GM21526 (cell line): ENCODE results near the gene C1orf21.

Source experiments
- ATAC-seq: cut with Tn5 transposase; IDR thresholded peaks from one replicate; pipeline ENCODE4 v1.9.1; 2021; ENCODE audit warnings: moderate library complexity; ENCODE audit not compliant: unreplicated experiment, low FRiP score

The C1orf21 gene

DNA sequence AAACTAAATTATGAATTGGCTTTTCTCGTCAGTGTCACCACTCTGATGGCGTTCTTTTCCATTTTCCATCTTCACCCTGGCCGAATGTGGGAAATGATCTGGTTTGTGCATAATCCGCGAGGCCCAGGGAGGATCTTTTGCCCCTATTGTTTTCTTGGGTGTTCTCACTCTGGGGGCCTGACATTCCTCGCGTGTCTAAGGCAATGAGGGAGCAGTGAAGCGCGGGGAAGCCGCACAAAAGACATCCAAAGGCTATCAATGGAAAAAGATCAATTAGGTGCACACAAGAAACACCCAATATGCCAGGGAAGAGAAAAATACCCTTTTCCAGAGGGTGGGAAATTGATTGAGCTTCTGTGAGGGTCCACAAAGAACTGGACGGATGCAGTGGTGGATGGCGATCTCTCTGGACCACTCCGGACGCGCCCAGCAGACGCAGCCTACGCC lies 941 bp upstream of the C1orf21 start:
- ATAC-seq, result no peak

DNA sequence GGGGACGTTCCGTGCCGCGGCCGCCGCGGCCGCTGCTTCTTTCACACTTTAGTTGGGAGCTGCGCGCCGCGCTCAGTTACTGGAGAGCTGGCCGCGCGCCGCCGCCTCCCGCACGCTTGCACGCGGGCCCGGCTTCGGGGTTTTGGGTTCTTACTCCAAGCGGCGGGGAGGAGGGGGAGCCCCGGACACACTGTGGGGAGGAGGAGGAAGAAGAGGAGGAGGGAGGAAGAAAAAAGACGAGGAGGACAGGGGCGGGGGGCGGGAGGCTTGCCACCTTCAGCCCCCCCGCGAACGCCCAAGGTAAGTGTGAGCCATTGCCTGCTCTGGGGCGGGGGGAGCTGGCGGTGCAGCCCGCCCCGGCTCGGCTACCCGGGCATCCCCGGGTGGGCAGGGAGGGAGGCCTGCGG lies 243 bp downstream of the C1orf21 start:
- no peak for ATAC-seq

DNA sequence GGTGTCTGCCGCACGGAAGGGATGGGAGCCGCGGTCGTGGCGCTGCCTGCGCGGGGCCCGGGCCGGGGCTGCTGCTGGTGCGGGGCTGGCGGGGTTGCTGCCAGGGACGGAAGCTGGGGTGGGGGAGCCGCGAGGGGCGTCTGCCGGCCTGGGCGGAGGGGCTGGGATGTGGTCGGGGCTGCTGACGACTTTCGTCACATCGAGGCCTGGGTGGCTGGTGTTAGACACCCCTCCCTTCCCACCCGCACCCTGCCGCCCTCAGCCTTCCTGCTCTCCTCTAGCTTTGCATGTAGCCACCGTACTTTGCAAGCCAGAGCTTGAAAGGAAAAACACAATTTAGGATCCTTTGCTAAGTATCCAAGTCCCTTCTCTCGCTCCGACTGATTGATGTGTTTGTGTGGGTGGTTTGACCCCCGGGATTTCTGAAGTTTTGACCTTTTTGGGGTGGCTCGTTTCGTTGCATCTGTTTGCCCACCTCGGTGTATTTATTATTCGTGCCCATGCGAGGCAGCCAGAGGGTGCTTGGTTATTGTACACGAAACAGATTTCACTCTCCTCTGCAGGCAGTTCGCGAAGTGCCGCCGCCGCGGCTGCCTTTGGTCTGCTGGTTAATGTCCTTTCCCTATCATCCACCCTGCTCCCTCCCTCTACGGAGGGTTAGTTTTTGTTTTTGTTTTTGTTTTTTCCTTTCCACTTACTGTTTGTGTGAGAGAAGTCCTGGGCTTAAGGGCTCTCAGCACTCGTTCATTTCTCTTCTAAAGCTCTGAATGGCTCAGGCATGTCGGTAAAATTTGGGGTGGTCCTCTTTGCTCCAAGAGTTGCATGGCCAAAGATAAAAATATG lies 868 bp downstream of the C1orf21 start:
- ATAC-seq, result peak; percentile 23

DNA sequence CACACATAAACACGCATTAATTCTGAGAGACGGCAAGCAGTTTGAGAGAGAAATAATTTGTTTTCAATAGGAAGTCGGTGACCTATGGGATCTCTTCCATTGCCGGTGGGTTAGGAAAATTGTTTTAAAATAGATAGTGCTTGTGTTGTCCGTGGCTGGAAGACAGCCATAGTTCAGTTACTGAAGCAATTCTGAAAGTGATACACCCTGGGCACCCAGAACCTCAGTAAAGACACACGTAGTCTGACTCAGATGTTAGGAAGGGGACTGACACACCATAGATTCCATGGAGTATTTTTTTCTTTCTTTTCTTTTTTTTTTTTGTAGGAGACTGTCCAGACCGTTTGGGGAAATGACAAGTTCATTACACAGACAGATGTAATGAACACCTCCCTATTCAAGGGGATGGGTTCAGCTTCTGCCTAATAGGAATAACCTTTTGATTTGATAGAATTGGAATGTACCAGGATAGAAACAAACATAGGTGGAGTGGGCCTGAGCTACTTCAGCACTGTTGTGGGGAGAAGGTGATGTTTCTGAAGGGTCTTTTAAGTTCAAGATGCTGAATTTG lies 1.6 kb downstream of the C1orf21 start:
- ATAC-seq, result no peak

DNA sequence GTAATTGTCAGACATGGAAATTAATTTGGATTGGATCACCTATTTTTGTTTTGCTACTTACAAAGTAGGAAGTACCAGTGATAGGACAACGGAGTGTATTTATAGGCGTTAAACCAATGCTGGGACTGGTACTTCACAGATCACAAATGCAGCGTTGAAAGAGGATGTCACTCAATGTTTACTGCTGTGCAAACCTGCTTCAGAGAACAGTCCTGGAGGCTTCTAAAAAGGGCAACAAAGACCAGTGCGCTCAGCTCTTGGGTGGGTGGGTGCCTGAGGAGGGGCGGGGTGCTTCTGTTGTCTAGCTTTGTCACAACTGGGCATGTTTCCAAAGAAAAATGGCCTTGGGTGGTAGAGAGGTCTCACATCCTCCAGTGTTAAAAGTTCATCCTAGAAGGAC lies 2.1 kb downstream of the C1orf21 start:
- ATAC-seq, result no peak

DNA sequence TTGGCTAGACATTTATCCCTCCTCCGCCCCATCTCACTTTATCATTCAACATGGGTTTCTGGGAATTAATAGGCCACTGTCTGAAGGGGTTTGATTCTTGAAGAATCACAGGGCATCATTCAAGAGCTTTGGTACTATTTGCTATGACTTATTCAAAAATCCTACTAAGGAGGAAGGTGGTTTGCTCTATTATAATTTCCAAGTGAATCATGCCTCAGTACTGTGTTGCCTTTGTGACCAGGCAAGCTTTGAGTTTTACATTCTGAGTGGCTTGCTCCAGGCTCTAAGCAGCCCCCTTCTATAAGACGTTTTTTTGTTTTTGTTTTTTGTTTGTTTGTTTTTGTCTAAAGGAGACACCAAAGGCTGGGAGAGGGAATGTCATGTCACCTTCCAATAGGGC lies 2.6 kb downstream of the C1orf21 start:
- ATAC-seq, result no peak

DNA sequence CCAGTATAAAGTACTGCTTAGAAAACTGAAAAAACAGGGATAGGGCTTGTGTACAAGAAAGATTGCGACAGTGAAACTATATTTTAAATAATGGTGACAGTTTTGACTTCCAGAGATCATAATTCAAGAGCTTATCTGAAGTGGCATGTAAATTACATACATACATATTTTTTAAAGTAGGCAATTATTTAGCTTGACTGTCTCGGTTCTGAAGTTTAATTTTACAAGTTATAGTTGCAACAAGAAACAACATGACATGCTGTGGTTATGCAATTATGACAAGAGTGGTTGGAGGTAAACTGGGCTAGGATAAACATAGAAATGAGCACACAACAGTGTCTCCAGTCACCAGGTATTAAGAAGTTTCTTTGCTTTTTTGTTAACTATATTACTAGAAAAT lies 4.1 kb downstream of the C1orf21 start:
- no peak for ATAC-seq

DNA sequence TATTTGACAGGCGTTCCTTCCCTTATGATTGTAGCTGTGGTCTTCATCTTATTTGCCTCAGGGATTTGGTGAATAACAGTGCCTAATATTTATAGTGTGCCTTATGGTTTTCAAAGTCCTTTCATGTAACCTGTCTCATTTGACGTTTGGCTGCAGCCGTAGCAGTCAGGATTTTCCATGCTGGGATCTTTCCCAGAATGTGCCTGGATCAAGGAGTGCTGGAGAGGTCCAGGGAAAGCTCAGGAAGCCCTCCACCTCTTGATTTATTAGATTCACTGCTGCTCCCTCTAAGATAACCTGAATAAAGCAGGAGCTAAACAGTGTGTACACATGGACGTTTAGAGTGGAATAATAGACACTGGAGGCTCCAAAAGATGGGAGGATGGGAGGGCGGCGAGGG lies 5.2 kb downstream of the C1orf21 start:
- ATAC-seq, result no peak

DNA sequence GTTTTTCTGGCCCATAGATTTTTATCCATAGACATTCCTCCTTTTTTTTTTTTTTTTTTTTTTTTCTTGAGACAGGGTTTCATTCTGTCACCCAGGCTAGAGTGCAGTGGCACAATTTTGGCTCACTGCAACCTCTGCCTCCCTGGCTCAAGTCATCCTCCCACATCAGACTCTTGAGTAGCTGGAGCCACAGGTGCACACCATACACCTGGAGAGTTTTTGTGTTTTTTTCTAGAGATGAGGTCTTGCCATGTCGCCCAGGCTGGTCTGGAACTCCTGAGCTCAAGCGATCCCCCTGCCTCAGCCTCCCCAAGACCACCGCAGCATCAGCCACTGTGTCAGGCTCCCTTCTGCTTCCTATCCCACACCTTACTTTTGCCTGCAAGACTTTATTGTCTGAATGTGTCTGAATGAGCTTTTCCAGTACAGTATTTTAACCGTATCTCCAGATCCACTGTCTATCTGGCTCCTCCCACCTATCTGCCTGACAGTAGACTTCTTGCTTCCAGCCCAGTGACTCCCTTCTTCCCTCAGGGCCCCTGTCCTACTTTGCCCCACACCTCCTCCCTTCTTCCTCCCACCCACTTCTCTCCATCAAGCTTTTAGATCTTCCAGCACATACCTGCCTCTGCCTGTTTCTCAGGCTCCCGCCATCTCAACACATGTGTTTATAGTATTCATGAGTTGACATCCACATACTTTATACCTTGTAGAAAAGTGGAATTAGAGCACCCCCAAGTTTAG lies 6.1 kb downstream of the C1orf21 start:
- no peak for ATAC-seq

DNA sequence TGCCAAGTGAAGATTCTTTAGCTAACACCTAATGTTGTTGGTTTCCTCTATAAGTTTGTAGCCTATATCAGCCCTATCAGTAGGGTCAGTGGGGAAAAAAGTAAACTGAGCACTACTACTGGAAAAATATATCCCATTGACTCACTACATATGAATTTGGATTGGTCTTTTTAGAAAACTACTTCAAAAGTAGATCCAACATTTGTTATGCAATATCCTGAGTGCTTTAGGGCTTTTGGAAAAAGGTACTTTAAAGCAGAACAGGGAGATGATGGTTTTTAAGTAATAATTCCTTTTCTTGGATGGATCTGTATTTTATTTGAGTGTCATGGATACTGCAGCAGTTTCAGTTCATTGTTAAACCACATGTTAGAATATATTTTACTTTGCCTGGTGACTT lies 7.1 kb downstream of the C1orf21 start:
- no peak for ATAC-seq

DNA sequence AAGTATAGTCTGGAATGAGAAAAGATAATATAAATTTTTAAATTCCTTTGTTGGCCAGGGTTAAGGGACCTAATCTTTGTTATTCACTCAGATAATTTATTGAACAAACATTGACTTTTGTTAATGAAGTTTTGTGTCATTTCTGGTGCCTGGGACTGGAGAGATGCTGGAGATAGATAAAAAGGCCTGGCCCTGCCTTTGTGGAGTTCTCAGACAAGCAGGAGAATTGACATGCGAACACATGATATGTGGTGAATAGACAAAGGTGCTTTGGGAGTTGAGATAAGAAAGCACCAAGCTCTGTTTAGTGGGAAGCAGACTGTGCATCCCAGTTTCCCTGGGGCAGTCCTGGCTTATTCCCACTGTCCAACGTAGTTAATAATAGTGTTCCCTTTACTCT lies 8.5 kb downstream of the C1orf21 start:
- ATAC-seq, result no peak

DNA sequence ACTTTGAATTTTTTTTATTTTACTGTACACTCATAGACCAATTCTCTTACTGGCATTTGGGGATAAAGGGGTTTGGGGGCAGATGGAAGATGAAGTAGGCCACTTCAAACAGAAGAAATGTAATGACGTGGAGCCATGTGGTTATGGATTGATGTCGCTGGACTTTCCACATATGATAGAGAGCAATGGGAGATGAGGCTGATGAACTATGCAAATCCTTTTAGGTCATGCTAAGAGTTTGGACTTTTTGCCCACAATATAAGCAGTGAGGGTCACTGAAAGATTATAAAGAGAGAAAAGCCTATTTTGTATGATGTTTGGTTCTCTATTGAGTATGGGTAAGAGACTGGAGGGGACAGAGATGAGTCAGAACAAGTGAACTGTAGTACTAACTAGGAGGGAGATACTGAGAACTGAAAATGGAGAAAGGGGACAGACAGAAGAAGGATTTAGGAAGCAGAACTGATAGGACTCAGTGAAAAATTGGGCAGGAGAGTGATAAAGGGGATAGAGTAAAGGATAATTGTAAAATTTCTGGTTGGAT lies 9.2 kb downstream of the C1orf21 start:
- ATAC-seq, result no peak

DNA sequence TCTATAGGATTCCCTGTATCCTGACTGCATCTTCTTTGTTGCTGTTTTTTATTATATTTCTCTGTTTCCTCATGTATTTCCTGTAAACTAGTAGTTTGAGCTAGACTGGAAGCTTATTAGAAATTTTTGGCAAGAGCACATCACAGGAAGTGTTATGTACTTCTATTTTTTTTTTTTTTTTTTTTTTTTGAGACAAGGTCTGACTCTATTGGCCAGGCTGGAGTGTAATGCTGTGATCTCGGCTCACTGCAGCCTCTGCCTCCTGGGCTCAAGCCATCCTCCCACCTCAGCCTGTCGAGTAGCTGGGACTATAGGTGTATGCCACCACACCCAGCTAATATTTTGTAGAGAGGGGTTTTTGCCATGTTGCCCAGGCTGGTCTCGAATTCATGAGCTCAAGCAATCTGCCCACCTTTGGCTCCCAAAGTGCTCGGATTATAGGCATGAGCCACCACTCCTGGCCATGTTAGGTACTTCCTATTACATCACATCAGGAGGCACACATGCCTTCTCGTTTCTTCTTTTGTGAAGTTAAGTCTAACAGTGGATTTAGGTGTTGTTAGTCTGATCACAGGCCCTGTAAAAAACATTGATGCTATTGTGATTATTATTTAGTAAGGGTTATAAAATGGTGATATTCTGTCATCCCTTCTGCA lies 12.5 kb downstream of the C1orf21 start:
- ATAC-seq, result no peak

DNA sequence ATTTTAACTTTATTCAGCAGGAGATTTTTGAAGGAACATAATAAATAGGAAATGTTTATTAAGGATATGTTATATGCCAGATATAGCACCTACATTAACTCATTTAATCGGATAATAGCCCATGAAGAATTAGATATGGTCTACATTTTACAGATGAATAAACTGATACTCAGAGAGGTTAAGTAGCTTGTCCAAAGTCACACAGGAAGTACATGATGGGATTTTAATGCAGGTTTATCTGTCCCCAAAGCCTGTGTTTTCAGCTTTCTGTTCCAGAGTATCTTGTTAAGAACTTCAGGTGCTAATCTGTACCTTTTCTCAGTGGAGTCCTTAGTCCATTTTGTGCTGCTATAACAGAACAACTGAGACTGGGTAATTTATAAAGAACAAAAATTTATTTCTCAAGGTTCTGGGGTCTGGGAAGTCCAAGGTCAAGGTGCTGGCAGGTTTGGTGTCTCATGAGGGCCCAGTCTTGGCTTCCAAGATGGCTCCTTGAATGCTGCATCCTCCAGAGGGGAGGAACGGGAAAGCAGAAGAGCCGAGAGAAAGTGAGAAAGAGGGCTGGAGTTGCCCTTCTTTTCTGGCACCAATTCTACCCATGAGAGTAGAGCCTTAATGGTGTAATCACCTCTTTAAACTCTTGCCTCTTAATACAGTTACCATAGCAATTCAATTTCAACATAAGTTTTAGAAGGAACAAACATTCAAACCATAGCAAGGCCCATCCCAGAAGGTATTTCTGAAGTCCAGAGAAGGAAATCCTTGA lies 17.3 kb downstream of the C1orf21 start:
- no peak for ATAC-seq

DNA sequence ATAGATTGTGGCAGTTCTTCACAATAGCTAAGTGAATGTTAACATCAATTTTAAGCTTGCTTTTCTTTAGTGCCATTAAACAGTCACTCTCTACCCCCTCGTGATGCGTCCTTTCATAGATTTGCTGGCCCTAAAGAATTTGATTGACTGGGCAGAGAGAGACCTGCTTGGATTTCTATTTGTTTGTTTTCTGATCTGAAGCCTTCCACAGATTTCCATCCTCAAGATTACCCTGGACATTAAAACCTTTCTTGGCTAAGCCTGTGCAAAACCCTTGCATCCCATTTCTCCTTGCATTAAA lies 17.8 kb downstream of the C1orf21 start:
- ATAC-seq, result no peak

DNA sequence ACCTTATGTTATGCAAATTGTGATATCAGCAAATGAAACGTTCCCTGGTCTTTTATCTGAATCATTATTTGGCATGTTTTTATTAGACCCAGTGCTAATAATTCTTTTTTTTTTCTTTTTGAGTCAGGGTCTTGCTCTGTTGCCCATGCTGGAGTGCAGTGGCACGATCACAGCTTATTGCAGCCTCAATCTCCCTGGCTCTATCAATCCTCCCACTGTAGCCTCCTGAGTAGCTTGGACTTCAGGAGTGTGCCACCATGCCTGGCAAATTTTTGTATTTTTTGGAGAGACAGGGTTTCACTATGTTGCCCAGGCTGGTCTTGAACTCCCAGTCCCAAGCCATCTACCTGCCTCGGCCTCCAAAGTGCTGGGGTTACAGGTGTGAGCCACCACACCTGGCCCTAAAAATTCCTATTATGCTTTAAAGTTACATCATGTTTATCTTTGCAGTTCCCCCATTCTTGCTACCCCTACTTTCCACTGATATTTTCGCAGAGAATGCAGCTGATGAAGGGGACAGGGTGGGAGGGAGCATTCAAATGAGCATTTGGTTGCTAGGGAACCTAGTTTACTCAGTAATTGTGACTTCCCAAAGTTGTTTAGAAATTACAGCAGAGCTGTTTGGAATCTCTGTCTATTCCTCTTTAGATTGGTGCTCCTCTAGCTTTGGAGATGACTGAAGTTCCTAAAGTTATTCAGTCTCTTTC lies 18.4 kb downstream of the C1orf21 start:
- no peak for ATAC-seq

DNA sequence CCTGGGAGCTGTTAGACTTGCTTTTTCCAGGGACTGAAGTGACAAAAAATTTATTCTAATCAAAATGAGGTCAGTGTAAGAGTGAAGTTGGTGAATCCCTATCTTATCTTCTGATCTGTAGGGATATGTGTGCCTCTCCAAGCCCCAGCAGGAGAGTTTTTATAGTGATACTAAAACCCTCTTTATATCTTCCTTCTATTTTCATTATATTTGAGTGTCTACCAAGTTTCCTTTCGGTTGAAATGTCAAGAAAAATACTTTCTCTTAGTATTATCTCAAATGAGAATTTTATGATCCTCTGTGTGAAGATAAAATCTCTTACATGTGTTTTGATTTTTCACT lies 18.9 kb downstream of the C1orf21 start:
- no peak for ATAC-seq

DNA sequence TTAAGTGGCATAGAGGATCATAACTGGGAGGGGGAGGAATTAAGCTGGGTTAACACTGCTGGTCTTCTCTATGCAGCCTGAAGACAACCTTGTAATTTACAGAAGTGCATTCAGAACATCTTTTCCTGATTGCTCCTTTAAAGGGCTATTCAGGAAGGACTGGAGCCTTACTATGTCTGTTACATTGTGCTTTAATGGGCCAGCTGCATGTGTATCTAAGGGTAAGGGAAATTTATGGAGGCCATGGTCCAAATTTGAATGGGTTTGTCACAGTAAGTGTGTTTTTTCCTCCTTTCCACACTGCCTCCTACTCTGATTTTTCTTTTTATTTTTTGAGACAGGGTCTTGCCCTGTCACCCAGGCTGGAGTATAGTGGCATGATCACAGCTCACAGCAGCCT lies 19.6 kb downstream of the C1orf21 start:
- no peak for ATAC-seq

DNA sequence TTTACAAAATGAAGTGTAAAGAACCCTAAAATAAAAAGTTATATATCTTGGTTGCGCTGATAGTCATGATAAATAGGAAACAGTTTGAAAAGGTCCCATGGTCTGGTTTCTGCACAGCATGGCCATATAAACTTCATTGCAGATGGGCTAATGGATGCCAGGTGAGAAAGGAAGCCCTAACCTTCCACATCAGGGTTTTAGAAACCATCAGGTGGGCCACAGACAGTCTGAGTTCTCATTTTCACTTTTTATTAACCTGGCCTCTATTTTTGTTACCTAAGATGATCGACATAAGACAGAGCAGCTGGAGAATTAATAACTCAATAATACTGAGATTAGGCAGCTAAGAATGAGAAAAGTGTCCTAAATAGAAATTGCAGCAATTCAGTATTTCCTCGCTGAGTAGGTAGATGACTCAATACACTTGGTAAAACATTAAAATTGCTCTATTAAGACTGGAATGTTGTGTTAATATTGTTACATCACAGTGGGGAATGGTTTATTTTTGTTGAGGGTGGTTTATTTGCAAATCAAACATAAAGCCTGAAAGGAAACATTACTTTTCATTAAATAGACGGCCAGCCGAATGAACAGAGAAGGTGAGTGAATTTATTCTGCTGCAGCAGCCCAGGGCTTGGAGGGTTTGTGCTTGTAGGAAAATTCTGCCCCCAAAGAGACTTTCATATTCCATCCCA lies 21.1 kb downstream of the C1orf21 start:
- ATAC-seq, result no peak
